K562 (cell line): ENCODE data around the gene SDHC.

Experiments
- CBX2 ChIP-seq: fragments of 200-600 bp; sonication (generic); IDR thresholded peaks from one replicate; pipeline ENCODE4 v1.6.1; 2012; ENCODE audit warnings: mild to moderate bottlenecking, low read length, inconsistent platforms; ENCODE audit not compliant: insufficient read depth, poor library complexity, severe bottlenecking
- CTCF ChIP-seq, 3 experiments: IDR thresholded peaks in 2 of 3; conservative IDR thresholded peaks in 1 of 3; 2 replicates each; pipeline ENCODE4 v1.5.1; 2011 to 2012; ENCODE audit warnings: low read length in 3 of 3, mild to moderate bottlenecking in 3 of 3, control low read depth in 2 of 3, improper control_type of control experiment in 1 of 3, inconsistent platforms in 1 of 3, low read depth in 1 of 3, mixed read lengths in 1 of 3, moderate library complexity in 1 of 3; ENCODE audit not compliant: insufficient read depth in 2 of 3
- FOXA1 ChIP-seq: fragments of 450-650 bp; IDR thresholded peaks from 2 replicates; pipeline ENCODE4 v1.6.1; 2016; ENCODE audit warnings: mild to moderate bottlenecking, borderline replicate concordance
- MAX ChIP-seq: sonication (generic); formaldehyde crosslinking; IDR thresholded peaks from 2 replicates; pipeline ENCODE4 v1.9.0; 2022; ENCODE audit warnings: mild to moderate bottlenecking, missing genetic modification reagents
- MEIS2 ChIP-seq: fragments of 450-650 bp; IDR thresholded peaks from 2 replicates; pipeline ENCODE4 v1.6.1; 2014; ENCODE audit warnings: mild to moderate bottlenecking; ENCODE audit not compliant: partially characterized antibody
- RAD21 ChIP-seq, 2 experiments: fragments of 250-450 bp in 1 of 2; fragments of 450-650 bp in 1 of 2; sonication (Bioruptor Pico) in 1 of 2; formaldehyde crosslinking in 1 of 2; IDR thresholded peaks in 1 of 2; conservative IDR thresholded peaks in 1 of 2; 2 replicates each; pipeline versions ENCODE4 v1.4.0 to v1.8.0; 2020 to 2022; ENCODE audit warnings: mild to moderate bottlenecking in 2 of 2, moderate library complexity in 1 of 2
- RCOR1 ChIP-seq, 2 experiments: IDR thresholded peaks; 2 replicates each; pipeline ENCODE4 v1.6.1; 2012; ENCODE audit warnings: low read depth in 2 of 2, low read length in 2 of 2, borderline replicate concordance in 1 of 2, improper control_type of control experiment in 1 of 2
- SMC3 ChIP-seq: conservative IDR thresholded peaks from 2 replicates; pipeline ENCODE4 v1.6.1; 2011; ENCODE audit warnings: low read depth, low read length, improper control_type of control experiment; ENCODE audit not compliant: insufficient read depth
- STAT6 ChIP-seq: sonication (generic); formaldehyde crosslinking; IDR thresholded peaks from 2 replicates; pipeline ENCODE4 v1.8.1; 2023; ENCODE audit warnings: mild to moderate bottlenecking, missing genetic modification reagents
- TFE3 ChIP-seq: fragments of 450-650 bp; formaldehyde crosslinking; IDR thresholded peaks from 2 replicates; pipeline ENCODE4 v1.4.0; 2020; ENCODE audit warnings: mild to moderate bottlenecking, mixed read lengths
- UBTF ChIP-seq, 2 experiments: IDR thresholded peaks; 2 replicates each; pipeline ENCODE4 v1.6.1; 2012; ENCODE audit warnings: improper control_type of control experiment in 2 of 2, low read depth in 2 of 2, low read length in 2 of 2, borderline replicate concordance in 1 of 2
- ZFP91 ChIP-seq: sonication (generic); formaldehyde crosslinking; IDR thresholded peaks from 2 replicates; pipeline ENCODE4 v1.8.0; 2022; ENCODE audit warnings: mild to moderate bottlenecking, missing genetic modification reagents
- ZKSCAN8 ChIP-seq: fragments of 200-800 bp; sonication (Bioruptor generic); IDR thresholded peaks from 2 replicates; pipeline ENCODE4 v1.6.1; 2016; ENCODE audit warnings: missing genetic modification characterization, missing compliant biosample characterization
- ZNF449 ChIP-seq: fragments of 250-450 bp; sonication (Bioruptor Pico); IDR thresholded peaks from 2 replicates; pipeline ENCODE4 v1.8.0; 2022; ENCODE audit warnings: moderate library complexity, mild to moderate bottlenecking, inconsistent platforms

GRCh38 chr1:161266836-161267235, 47.3 kb upstream of the SDHC start:
- TF ChIP-seq CTCF (IDR thresholded peaks at IDR 0.05 in 2 of 3, conservative IDR thresholded peaks at IDR 0.05 in 1 of 3; ENCODE audit: insufficient read depth in 2 of 3, low read depth in 1 of 3, low read length in 3 of 3) (no peak), RAD21 (CRISPR knock-in tag; conservative IDR thresholded peaks at IDR 0.05 in 1 of 2, IDR thresholded peaks at IDR 0.05 in 1 of 2) (no peak), CBX2 (no peak), MEIS2 (no peak), STAT6 (CRISPR knock-in tag) (no peak), ZFP91 (CRISPR knock-in tag) (no peak), UBTF (IDR thresholded peaks at IDR 0.05; ENCODE audit: borderline replicate concordance in 1 of 2, low read depth in 2 of 2, low read length in 2 of 2) (no peak), TFE3 (CRISPR knock-in tag) (no peak), ZNF449 (CRISPR knock-in tag) (no peak), ZKSCAN8 (CRISPR knock-in tag) (no peak), MAX (CRISPR knock-in tag) (no peak), FOXA1 (no peak), RCOR1 (IDR thresholded peaks at IDR 0.05; ENCODE audit: borderline replicate concordance in 1 of 2, low read depth in 2 of 2, low read length in 2 of 2) (no peak), SMC3 (no peak)
